Suprapubic skin (tissue), 3 donors: ENCODE measurements around the gene LYPD6B.

ENCODE experiments used
- CTCF ChIP-seq, 2 donors: fragments of 200-600 bp in 1 of 2; fragments of 450-650 bp in 1 of 2; sonication (generic) in 1 of 2; IDR thresholded peaks; one replicate each; pipeline ENCODE4 v1.5.1; 2016 to 2019; ENCODE audit warnings: antibody characterized with exemption in 2 of 2, mild to moderate bottlenecking in 1 of 2, moderate library complexity in 1 of 2
- EP300 ChIP-seq: sonication (generic); formaldehyde crosslinking; IDR thresholded peaks from one replicate; pipeline ENCODE4 v1.6.1; 2017; ENCODE audit warnings: antibody characterized with exemption
- POLR2A ChIP-seq, 2 donors: fragments of 450-650 bp; IDR thresholded peaks; one replicate each; pipeline ENCODE4 v1.6.1; 2017; ENCODE audit warnings: antibody characterized with exemption in 2 of 2, mild to moderate bottlenecking in 2 of 2, moderate library complexity in 2 of 2

GRCh38 chr2:148998831-148999200 is 39.7 kb upstream of the LYPD6B start:
- no peak for TF ChIP-seq CTCF (IDR thresholded peaks at IDR 0.05)
- TF ChIP-seq POLR2A (IDR thresholded peaks at IDR 0.05), result no peak
- no peak for TF ChIP-seq EP300
